Hepatocyte (in vitro differentiated cells): ENCODE data around the gene ADGRB2. TPM values are rescaled to one million over a fixed set of nuclear protein-coding genes. Genes with fewer than 3 reads are reported as not detected.

Source experiments
- DNase-seq: peaks from one replicate; pipeline ENCODE4 v3.0.0-alpha.2; 2016; ENCODE audit warnings: low spot score
- H2AFZ ChIP-seq: fragments of 200-600 bp; sonication (generic); 2 replicates; pipeline ENCODE4 v1.6.0; 2016; ENCODE audit warnings: antibody characterized with exemption, mild to moderate bottlenecking
- H3K27ac ChIP-seq: fragments of 200-600 bp; sonication (generic); 2 replicates; pipeline ENCODE4 v1.5.1; 2016; ENCODE audit warnings: mild to moderate bottlenecking
- H3K27me3 ChIP-seq: fragments of 200-600 bp; sonication (generic); 2 replicates; pipeline ENCODE4 v1.6.1; 2016
- H3K36me3 ChIP-seq: fragments of 200-600 bp; sonication (generic); replicated peaks from 2 replicates; pipeline ENCODE4 v1.5.1; 2016; ENCODE audit warnings: low read depth; ENCODE audit not compliant: insufficient read depth
- H3K4me1 ChIP-seq: fragments of 200-600 bp; sonication (generic); 2 replicates; pipeline ENCODE4 v1.5.1; 2016; ENCODE audit warnings: mild to moderate bottlenecking, moderate library complexity; ENCODE audit not compliant: insufficient read depth
- H3K4me2 ChIP-seq: fragments of 200-600 bp; sonication (generic); 2 replicates; pipeline ENCODE4 v1.6.0; 2016
- H3K4me3 ChIP-seq: fragments of 200-600 bp; sonication (generic); 2 replicates; pipeline ENCODE4 v1.5.1; 2016; ENCODE audit warnings: mild to moderate bottlenecking
- H3K79me2 ChIP-seq: fragments of 200-600 bp; sonication (generic); 2 replicates; pipeline ENCODE4 v1.6.0; 2017; ENCODE audit warnings: mild to moderate bottlenecking
- H3K9me2 ChIP-seq: fragments of 200-600 bp; sonication (generic); replicated peaks from 2 replicates; pipeline ENCODE4 v1.6.0; 2017; ENCODE audit warnings: mild to moderate bottlenecking; ENCODE audit not compliant: insufficient read depth
- H3K9me3 ChIP-seq: fragments of 200-600 bp; sonication (generic); 2 replicates; pipeline ENCODE4 v1.5.1; 2016; ENCODE audit warnings: low read depth, mild to moderate bottlenecking
- H4K20me1 ChIP-seq: fragments of 200-600 bp; sonication (generic); 2 replicates; pipeline ENCODE4 v1.6.0; 2016; ENCODE audit warnings: mild to moderate bottlenecking; ENCODE audit not compliant: insufficient read depth, poor library complexity, severe bottlenecking
- CTCF ChIP-seq: fragments of 200-600 bp; sonication (generic); IDR thresholded peaks from 2 replicates; pipeline ENCODE4 v1.5.1; 2016; ENCODE audit warnings: antibody characterized with exemption, mild to moderate bottlenecking; ENCODE audit not compliant: poor library complexity
- EZH2 ChIP-seq: fragments of 200-600 bp; sonication (generic); IDR thresholded peaks from 2 replicates; pipeline ENCODE4 v1.6.1; 2016; ENCODE audit warnings: antibody characterized with exemption, mild to moderate bottlenecking, borderline replicate concordance
- EZH2phosphoT487 ChIP-seq: fragments of 200-600 bp; sonication (generic); IDR thresholded peaks from one replicate; pipeline ENCODE4 v1.6.1; 2018; ENCODE audit warnings: antibody characterized with exemption, mild to moderate bottlenecking, low read depth, moderate library complexity; ENCODE audit not compliant: unreplicated experiment, severe bottlenecking
- WGBS: methylation state at CpG from one replicate; pipeline ENCODE4 v1.1.6; 2016; ENCODE audit warnings: low lambda C conversion rate; ENCODE audit errors: missing lambda C conversion rate; 5-methylcytosine and 5-hydroxymethylcytosine counted together
- polyA plus RNA-seq: library from polyadenylated mRNA; unstranded; fragments of >200 nt; fragmentation: Nextera tagmentation; extraction: Ambion mirVana; gene quantifications from 2 replicates; pipeline ENCODE4 v1.2.1, GENCODE V29; 2016
- total RNA-seq: library from RNA; depleted of rRNA; stranded (reverse); fragments of >200 nt; gene quantifications from 2 replicates; pipeline ENCODE4 v1.2.3, GENCODE V29; 2014

ADGRB2 gene
- total and polyA plus RNA-seq, 2 experiments from 2014 or later = 7.7 to 10.5 TPM

- no peaks in the 10 kb centered on the region for H3K36me3 ChIP-seq
- no peak overlapping the region for H2AFZ ChIP-seq
- H3K79me2 ChIP-seq = no peaks in the 10 kb centered on the region
- no peaks in the 10 kb centered on the region for H3K27me3 ChIP-seq
- 95% methylated on average over 10 of the region's 10 CpGs for WGBS
- no peak overlapping the region for H3K27ac ChIP-seq
- no peak for DNase-seq
- H4K20me1 ChIP-seq = no peaks in the 10 kb centered on the region
- H3K9me2 ChIP-seq = no peaks in the 10 kb centered on the region
- H3K4me1 ChIP-seq = no peaks in the 10 kb centered on the region
- H3K4me3 ChIP-seq = no peak overlapping the region
- H3K9me3 ChIP-seq = no peaks in the 10 kb centered on the region
- TF ChIP-seq EZH2 (no peak), EZH2phosphoT487 (no peak), CTCF (no peak)
- no peak overlapping the region for H3K4me2 ChIP-seq
These were observed 28.6 kb downstream of the ADGRB2 start for GRCh38 chr1:31735571-31735970.

- 84% methylated on average over 2 of the region's 7 CpGs for WGBS
- no peak overlapping the region for H2AFZ ChIP-seq
- no peak for DNase-seq
- H3K36me3 ChIP-seq = no peaks in the 10 kb centered on the region
- H3K9me3 ChIP-seq = no peaks in the 10 kb centered on the region
- TF ChIP-seq EZH2phosphoT487 (no peak), CTCF (no peak), EZH2 (no peak)
- H3K4me2 ChIP-seq = no peak overlapping the region
- H3K27ac ChIP-seq = no peak overlapping the region
- H3K27me3 ChIP-seq = no peaks in the 10 kb centered on the region
- H3K79me2 ChIP-seq = no peaks in the 10 kb centered on the region
- H3K9me2 ChIP-seq = no peaks in the 10 kb centered on the region
- H3K4me1 ChIP-seq = no peaks in the 10 kb centered on the region
- no peaks in the 10 kb centered on the region for H4K20me1 ChIP-seq
- H3K4me3 ChIP-seq = no peak overlapping the region
These were observed 29.5 kb downstream of the ADGRB2 start for GRCh38 chr1:31734582-31735107.

- no peak for DNase-seq
- Histone ChIP-seq H4K20me1 (no peaks in the 10 kb centered on the region), H3K27ac (no peak overlapping the region), H3K4me1 (no peaks in the 10 kb centered on the region), H3K36me3 (no peaks in the 10 kb centered on the region), H3K9me3 (no peaks in the 10 kb centered on the region), H3K4me3 (no peak overlapping the region), H3K4me2 (no peak overlapping the region), H3K79me2 (no peaks in the 10 kb centered on the region), H3K9me2 (no peaks in the 10 kb centered on the region), H3K27me3 (no peaks in the 10 kb centered on the region), H2AFZ (no peak overlapping the region)
- TF ChIP-seq CTCF = no peak
- TF ChIP-seq EZH2 = no peak
- no peak for TF ChIP-seq EZH2phosphoT487
- WGBS = 89% methylated on average over 18 of the region's 19 CpGs
These were observed 30.5 kb downstream of the ADGRB2 start for GRCh38 chr1:31733389-31734219.
